ENCODE measurements around the gene PAPPA.

Gene PAPPA

GRCh38 chr9:116271340-116271739, 117.7 kb downstream of the PAPPA start:
- peak overlapping the region; percentile 68 for H3K27ac ChIP-seq (ENCODE audit: low read depth, low read length)
- H4K8ac ChIP-seq (ENCODE audit: low read depth, low read length): no peak overlapping the region
- no peaks in the 10 kb centered on the region for H3K36me3 ChIP-seq (ENCODE audit: control insufficient read depth, insufficient read depth, low read length)
- no peak overlapping the region for H3K4ac ChIP-seq (ENCODE audit: low read depth, low read length)
- no peak overlapping the region for H4K5ac ChIP-seq (ENCODE audit: low read length)
- peak overlapping the region; percentile 87 for H3K18ac ChIP-seq (ENCODE audit: low read length)
- H2BK120ac ChIP-seq (ENCODE audit: low read depth, low read length): peak overlapping the region; percentile 90
- H3K79me2 ChIP-seq (ENCODE audit: control insufficient read depth, insufficient read depth, low read length): no peaks in the 10 kb centered on the region
- no peak overlapping the region for H3K56ac ChIP-seq (ENCODE audit: low read length)
- H3K4me3 ChIP-seq (ENCODE audit: low read length): no peak overlapping the region
- no peaks in the 10 kb centered on the region for H3K27me3 ChIP-seq (ENCODE audit: insufficient read depth, low read length, poor library complexity)
- no peak overlapping the region for H3K4me2 ChIP-seq (ENCODE audit: low read length)
- peak overlapping the region; percentile 10 for H2AK5ac ChIP-seq (ENCODE audit: low read length)
- H3K4me1 ChIP-seq (ENCODE audit: control insufficient read depth, low read depth, low read length): peaks cover 20% of the 10 kb centered on the region
- H3K9ac ChIP-seq (ENCODE audit: low read length): no peak overlapping the region
- H3K23ac ChIP-seq (ENCODE audit: low read length): peak overlapping the region; percentile 18
- DNase-seq: no peak
- H3K79me1 ChIP-seq (ENCODE audit: low read length): no peaks in the 10 kb centered on the region
- WGBS (ENCODE audit: extremely low coverage, insufficient coverage, low lambda C conversion rate): no CpG with 5 or more reads among the region's 7 CpGs
- no peak overlapping the region for H2BK5ac ChIP-seq (ENCODE audit: low read length)
- H2BK15ac ChIP-seq (replicated peaks; ENCODE audit: low read depth): peak overlapping the region; percentile 79

GRCh38 chr9:116271991-116272390, 118.4 kb downstream of the PAPPA start:
- Histone ChIP-seq H3K9ac (ENCODE audit: low read length) (no peak overlapping the region), H3K79me1 (ENCODE audit: low read length) (no peaks in the 10 kb centered on the region), H3K23ac (ENCODE audit: low read length) (no peak overlapping the region), H3K27me3 (ENCODE audit: insufficient read depth, low read length, poor library complexity) (no peaks in the 10 kb centered on the region), H3K18ac (ENCODE audit: low read length) (peak overlapping the region; percentile 43), H3K27ac (ENCODE audit: low read depth, low read length) (peak overlapping the region; percentile 68), H2BK5ac (ENCODE audit: low read length) (no peak overlapping the region), H3K4ac (ENCODE audit: low read depth, low read length) (no peak overlapping the region), H2AK5ac (ENCODE audit: low read length) (no peak overlapping the region), H3K56ac (ENCODE audit: low read length) (peak overlapping the region; percentile 44), H3K4me2 (ENCODE audit: low read length) (peak overlapping the region; percentile 6), H4K8ac (ENCODE audit: low read depth, low read length) (no peak overlapping the region), H3K4me1 (ENCODE audit: control insufficient read depth, low read depth, low read length) (peaks cover 20% of the 10 kb centered on the region), H2BK120ac (ENCODE audit: low read depth, low read length) (no peak overlapping the region), H4K5ac (ENCODE audit: low read length) (no peak overlapping the region), H3K79me2 (ENCODE audit: control insufficient read depth, insufficient read depth, low read length) (no peaks in the 10 kb centered on the region), H3K4me3 (ENCODE audit: low read length) (no peak overlapping the region), H3K36me3 (ENCODE audit: control insufficient read depth, insufficient read depth, low read length) (no peaks in the 10 kb centered on the region), H2BK15ac (replicated peaks; ENCODE audit: low read depth) (no peak overlapping the region)
- no CpG with 5 or more reads among the region's 5 CpGs for WGBS (ENCODE audit: extremely low coverage, insufficient coverage, low lambda C conversion rate)
- DNase-seq: peak; percentile 97

- no peak overlapping the region for H2BK120ac ChIP-seq (ENCODE audit: low read depth, low read length)
These were observed 120.7 kb downstream of the PAPPA start for GRCh38 chr9:116274293-116274692.

GRCh38 chr9:116275418-116276195, 122.0 kb downstream of the PAPPA start:
- H3K23ac ChIP-seq (ENCODE audit: low read length): no peak overlapping the region
- peaks cover 20% of the 10 kb centered on the region for H3K4me1 ChIP-seq (ENCODE audit: control insufficient read depth, low read depth, low read length)
- no peaks in the 10 kb centered on the region for H3K36me3 ChIP-seq (ENCODE audit: control insufficient read depth, insufficient read depth, low read length)
- peak; percentile 25 for DNase-seq
- no peak overlapping the region for H3K4me2 ChIP-seq (ENCODE audit: low read length)
- no peak overlapping the region for H2BK5ac ChIP-seq (ENCODE audit: low read length)
- no peak overlapping the region for H3K9ac ChIP-seq (ENCODE audit: low read length)
- no CpG with 5 or more reads among the region's 6 CpGs for WGBS (ENCODE audit: extremely low coverage, insufficient coverage, low lambda C conversion rate)
- no peak overlapping the region for H4K8ac ChIP-seq (ENCODE audit: low read depth, low read length)
- no peak overlapping the region for H2BK15ac ChIP-seq (replicated peaks; ENCODE audit: low read depth)
- H3K4ac ChIP-seq (ENCODE audit: low read depth, low read length): no peak overlapping the region
- no peaks in the 10 kb centered on the region for H3K79me2 ChIP-seq (ENCODE audit: control insufficient read depth, insufficient read depth, low read length)
- H3K27me3 ChIP-seq (ENCODE audit: insufficient read depth, low read length, poor library complexity): no peaks in the 10 kb centered on the region
- no peak overlapping the region for H3K4me3 ChIP-seq (ENCODE audit: low read length)
- H3K79me1 ChIP-seq (ENCODE audit: low read length): no peaks in the 10 kb centered on the region
- H2AK5ac ChIP-seq (ENCODE audit: low read length): no peak overlapping the region
- H4K5ac ChIP-seq (ENCODE audit: low read length): no peak overlapping the region
- H3K56ac ChIP-seq (ENCODE audit: low read length): no peak overlapping the region
- peak overlapping the region; percentile 13 for H3K18ac ChIP-seq (ENCODE audit: low read length)
- no peak overlapping the region for H3K27ac ChIP-seq (ENCODE audit: low read depth, low read length)
- H2BK120ac ChIP-seq (ENCODE audit: low read depth, low read length): no peak overlapping the region

More at GRCh38 chr9:116274293-116274692, 120.7 kb downstream of the PAPPA start:
- H3K4ac ChIP-seq (ENCODE audit: low read depth, low read length): peak overlapping the region; percentile 79
- no peak overlapping the region for H4K5ac ChIP-seq (ENCODE audit: low read length)
- H3K23ac ChIP-seq (ENCODE audit: low read length): no peak overlapping the region
- H3K18ac ChIP-seq (ENCODE audit: low read length): peak overlapping the region; percentile 72
- H3K27me3 ChIP-seq (ENCODE audit: insufficient read depth, low read length, poor library complexity): no peaks in the 10 kb centered on the region
- H3K79me1 ChIP-seq (ENCODE audit: low read length): no peaks in the 10 kb centered on the region
- WGBS (ENCODE audit: extremely low coverage, insufficient coverage, low lambda C conversion rate): no CpG with 5 or more reads among the region's 2 CpGs
- no peak overlapping the region for H2BK15ac ChIP-seq (replicated peaks; ENCODE audit: low read depth)
- H3K56ac ChIP-seq (ENCODE audit: low read length): no peak overlapping the region
- H3K36me3 ChIP-seq (ENCODE audit: control insufficient read depth, insufficient read depth, low read length): no peaks in the 10 kb centered on the region
- no peak overlapping the region for H2BK5ac ChIP-seq (ENCODE audit: low read length)
- H3K27ac ChIP-seq (ENCODE audit: low read depth, low read length): no peak overlapping the region
- peak; percentile 17 for DNase-seq
- no peak overlapping the region for H3K9ac ChIP-seq (ENCODE audit: low read length)
- H3K4me2 ChIP-seq (ENCODE audit: low read length): no peak overlapping the region
- H3K79me2 ChIP-seq (ENCODE audit: control insufficient read depth, insufficient read depth, low read length): no peaks in the 10 kb centered on the region
- peaks cover 20% of the 10 kb centered on the region for H3K4me1 ChIP-seq (ENCODE audit: control insufficient read depth, low read depth, low read length)
- H3K4me3 ChIP-seq (ENCODE audit: low read length): no peak overlapping the region
- no peak overlapping the region for H4K8ac ChIP-seq (ENCODE audit: low read depth, low read length)
- no peak overlapping the region for H2AK5ac ChIP-seq (ENCODE audit: low read length)

- Histone ChIP-seq H4K5ac (ENCODE audit: low read length) (no peak overlapping the region), H3K4me2 (ENCODE audit: low read length) (no peak overlapping the region), H4K8ac (ENCODE audit: low read depth, low read length) (no peak overlapping the region), H3K79me1 (ENCODE audit: low read length) (no peaks in the 10 kb centered on the region), H3K27ac (ENCODE audit: low read depth, low read length) (no peak overlapping the region), H3K56ac (ENCODE audit: low read length) (no peak overlapping the region), H2BK15ac (replicated peaks; ENCODE audit: low read depth) (no peak overlapping the region), H3K27me3 (ENCODE audit: insufficient read depth, low read length, poor library complexity) (no peaks in the 10 kb centered on the region), H3K23ac (ENCODE audit: low read length) (no peak overlapping the region), H2BK5ac (ENCODE audit: low read length) (no peak overlapping the region), H3K79me2 (ENCODE audit: control insufficient read depth, insufficient read depth, low read length) (no peaks in the 10 kb centered on the region), H3K4me1 (ENCODE audit: control insufficient read depth, low read depth, low read length) (peaks cover 19% of the 10 kb centered on the region), H3K18ac (ENCODE audit: low read length) (no peak overlapping the region), H2BK120ac (ENCODE audit: low read depth, low read length) (no peak overlapping the region), H2AK5ac (ENCODE audit: low read length) (no peak overlapping the region), H3K4me3 (ENCODE audit: low read length) (no peak overlapping the region), H3K4ac (ENCODE audit: low read depth, low read length) (no peak overlapping the region), H3K9ac (ENCODE audit: low read length) (no peak overlapping the region), H3K36me3 (ENCODE audit: control insufficient read depth, insufficient read depth, low read length) (no peaks in the 10 kb centered on the region)
- DNase-seq: no peak
These were observed 122.6 kb downstream of the PAPPA start for GRCh38 chr9:116276196-116276493.

GRCh38 chr9:116276651-116277121, 123.1 kb downstream of the PAPPA start:
- Histone ChIP-seq H3K79me1 (ENCODE audit: low read length) (no peaks in the 10 kb centered on the region), H2BK15ac (replicated peaks; ENCODE audit: low read depth) (no peak overlapping the region), H3K4ac (ENCODE audit: low read depth, low read length) (no peak overlapping the region), H3K36me3 (ENCODE audit: control insufficient read depth, insufficient read depth, low read length) (no peaks in the 10 kb centered on the region), H2BK5ac (ENCODE audit: low read length) (no peak overlapping the region), H3K4me1 (ENCODE audit: control insufficient read depth, low read depth, low read length) (peaks cover 14% of the 10 kb centered on the region), H3K56ac (ENCODE audit: low read length) (peak overlapping the region; percentile 51), H3K9ac (ENCODE audit: low read length) (no peak overlapping the region), H4K8ac (ENCODE audit: low read depth, low read length) (no peak overlapping the region), H3K4me2 (ENCODE audit: low read length) (no peak overlapping the region), H2BK120ac (ENCODE audit: low read depth, low read length) (peak overlapping the region; percentile 95), H3K27ac (ENCODE audit: low read depth, low read length) (no peak overlapping the region), H3K27me3 (ENCODE audit: insufficient read depth, low read length, poor library complexity) (no peaks in the 10 kb centered on the region), H3K18ac (ENCODE audit: low read length) (peak overlapping the region; percentile 89), H3K79me2 (ENCODE audit: control insufficient read depth, insufficient read depth, low read length) (no peaks in the 10 kb centered on the region), H3K23ac (ENCODE audit: low read length) (no peak overlapping the region), H2AK5ac (ENCODE audit: low read length) (no peak overlapping the region), H4K5ac (ENCODE audit: low read length) (no peak overlapping the region), H3K4me3 (ENCODE audit: low read length) (no peak overlapping the region)
- no CpG with 5 or more reads among the region's 10 CpGs for WGBS (ENCODE audit: extremely low coverage, insufficient coverage, low lambda C conversion rate)
- DNase-seq: peak; percentile 70

Measured in mesendoderm (in vitro differentiated cells).